CD4-positive, alpha-beta T cell treated with Interleukin-15 for 4 hours (primary cell): Measurements from ENCODE around the gene RPRD1A.
"Not testable (repeated sequence)": the region's sequence is repeated elsewhere in the genome, so short reads cannot be mapped to it uniquely, and the experiment has no call there.

Experiments
- DNase-seq: peaks from one replicate; pipeline ENCODE4 v3.0.0-alpha.2; 2020; ENCODE audit warnings: low spot score

Gene RPRD1A, protein sequence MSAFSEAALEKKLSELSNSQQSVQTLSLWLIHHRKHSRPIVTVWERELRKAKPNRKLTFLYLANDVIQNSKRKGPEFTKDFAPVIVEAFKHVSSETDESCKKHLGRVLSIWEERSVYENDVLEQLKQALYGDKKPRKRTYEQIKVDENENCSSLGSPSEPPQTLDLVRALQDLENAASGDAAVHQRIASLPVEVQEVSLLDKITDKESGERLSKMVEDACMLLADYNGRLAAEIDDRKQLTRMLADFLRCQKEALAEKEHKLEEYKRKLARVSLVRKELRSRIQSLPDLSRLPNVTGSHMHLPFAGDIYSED

DNA sequence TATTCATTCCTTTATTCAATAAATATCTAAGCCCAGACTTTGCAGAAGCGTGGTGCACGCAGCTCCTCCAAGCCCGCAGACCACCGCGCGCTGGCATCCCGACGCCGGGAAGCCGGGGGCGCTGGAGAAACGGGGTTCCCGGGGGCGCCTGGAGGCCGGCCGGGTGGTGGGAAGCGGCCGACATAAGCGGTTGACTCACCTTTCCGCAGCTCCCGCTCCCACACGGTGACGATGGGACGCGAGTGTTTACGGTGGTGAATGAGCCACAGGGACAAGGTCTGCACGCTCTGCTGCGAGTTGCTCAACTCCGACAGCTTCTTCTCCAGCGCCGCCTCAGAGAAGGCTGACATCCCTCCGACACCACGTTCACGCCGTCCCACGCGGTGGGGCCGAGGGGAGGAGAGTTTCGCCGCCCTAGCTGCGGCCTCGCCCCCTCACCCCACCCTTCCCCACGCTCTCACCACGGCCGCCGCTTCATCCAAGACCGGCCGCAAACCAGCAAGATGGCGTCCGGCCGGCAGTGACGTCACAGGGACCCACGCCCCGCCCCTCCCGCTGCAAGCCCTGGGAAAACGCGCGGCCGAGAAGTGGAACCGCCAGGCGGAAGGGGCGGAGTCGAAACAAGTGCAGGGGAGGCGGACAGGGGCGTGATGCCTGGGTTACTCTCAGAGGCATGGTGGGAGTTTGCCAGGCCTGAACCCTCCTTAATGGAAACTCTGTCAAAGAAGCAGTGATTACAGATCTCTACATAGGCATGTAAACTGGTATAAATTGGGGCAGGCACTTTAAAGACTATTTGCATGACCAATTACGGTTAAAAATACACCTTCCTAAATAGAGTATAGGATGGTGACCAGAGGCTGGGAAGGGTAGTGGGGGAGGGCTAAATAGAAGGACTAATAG is at the start of gene RPRD1A:
TSS of gene RPRD1A (minus strand) at position 505 of the 903 bp plus-strand sequence. CDS start at position 350, 155 bp downstream.
- DNase-seq: peak; percentile 95

DNA sequence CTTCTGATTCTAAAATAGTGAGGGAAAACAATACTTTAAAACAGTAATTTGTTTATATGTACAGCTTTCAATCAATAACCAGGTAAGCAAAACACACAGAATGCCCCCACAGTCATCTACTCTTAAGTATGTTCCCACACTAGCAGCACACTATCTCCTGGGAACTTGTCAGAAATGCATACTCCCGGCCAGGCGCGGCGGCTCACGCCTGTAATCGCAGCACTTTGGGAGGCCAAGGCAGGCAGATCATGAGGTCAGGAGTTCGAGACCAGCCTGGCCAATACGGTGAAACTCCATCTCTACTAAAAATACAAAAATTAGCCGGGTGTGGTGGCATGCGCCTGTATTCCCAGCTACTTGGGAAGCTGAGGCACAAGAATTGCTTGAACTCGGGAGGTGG is 49.4 kb upstream of the RPRD1A start:
- DNase-seq: not testable (repeated sequence)

DNA sequence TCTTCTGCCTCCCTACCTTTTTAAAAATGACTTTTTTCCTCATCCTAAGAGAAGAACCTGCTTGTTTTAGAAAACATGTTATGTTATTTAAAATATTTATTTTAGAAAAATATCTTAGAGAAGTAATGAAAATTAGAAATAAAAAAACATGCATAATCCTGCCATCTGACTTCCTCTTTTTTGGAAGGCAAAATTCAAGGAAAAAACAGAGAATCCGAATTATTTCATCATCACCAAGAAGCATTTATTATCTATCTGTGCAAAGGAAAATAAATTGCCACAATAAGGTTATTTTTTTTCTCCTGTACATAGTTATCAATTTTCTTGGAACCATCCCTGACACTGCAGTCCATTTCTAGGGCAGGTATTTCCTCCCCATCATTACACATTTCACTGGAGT is 47.4 kb upstream of the RPRD1A start:
- no peak for DNase-seq

DNA sequence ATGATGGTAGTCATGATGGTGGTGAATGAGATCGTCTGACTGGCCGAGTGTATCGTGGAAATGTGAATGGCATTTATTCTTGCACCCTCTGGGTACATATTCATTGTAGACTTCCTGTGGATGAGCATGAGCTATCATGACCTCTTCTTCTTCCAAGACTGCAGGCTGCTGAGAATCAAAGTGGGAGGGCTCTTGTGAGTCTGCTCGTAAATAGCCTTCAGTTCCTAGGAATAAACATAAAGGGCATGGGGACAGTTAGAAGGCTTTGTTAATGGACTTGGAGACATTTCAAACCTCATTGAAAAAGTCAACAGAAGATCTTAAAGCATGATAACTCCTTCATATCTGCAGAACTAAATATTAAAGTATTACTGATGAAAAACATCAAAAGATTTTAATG is 46.9 kb upstream of the RPRD1A start:
- no peak for DNase-seq

DNA sequence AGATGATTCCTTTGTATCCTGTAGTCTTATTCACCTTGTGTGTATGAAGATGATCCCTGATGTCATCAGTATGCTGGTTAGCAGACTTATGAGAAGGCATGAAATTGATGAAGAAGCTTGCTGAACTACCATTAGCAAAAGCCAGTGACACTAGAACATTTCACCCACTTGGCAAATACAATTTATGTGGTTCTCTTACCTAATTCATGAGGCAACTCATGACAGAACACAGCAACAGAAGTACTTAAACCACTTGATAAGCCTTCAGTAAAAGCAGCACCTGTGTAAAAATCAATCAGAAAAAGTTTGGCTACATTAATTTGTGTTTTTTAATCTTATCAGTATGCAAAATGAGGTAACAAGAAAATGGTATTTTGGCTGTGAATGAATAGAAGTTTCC is 44.9 kb upstream of the RPRD1A start:
- DNase-seq: no peak

DNA sequence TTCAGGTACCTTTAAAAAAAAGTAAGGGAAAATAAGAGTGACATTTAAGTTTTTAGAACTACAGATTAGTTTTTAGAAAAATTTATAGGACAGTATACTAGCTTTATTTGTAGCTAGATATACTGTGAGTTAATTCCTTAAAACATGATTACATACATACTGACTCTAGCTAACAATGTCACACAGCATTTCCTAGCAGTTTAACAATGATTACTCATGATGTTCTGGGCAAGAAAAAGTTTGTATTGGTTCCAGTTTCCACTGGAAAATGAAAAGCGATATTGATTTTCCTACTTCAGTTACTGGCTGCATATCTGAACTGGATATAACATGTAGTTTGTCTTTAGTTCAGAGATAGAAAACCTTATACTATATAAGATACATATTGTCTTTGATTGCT is 42.4 kb upstream of the RPRD1A start:
- DNase-seq: no peak

DNA sequence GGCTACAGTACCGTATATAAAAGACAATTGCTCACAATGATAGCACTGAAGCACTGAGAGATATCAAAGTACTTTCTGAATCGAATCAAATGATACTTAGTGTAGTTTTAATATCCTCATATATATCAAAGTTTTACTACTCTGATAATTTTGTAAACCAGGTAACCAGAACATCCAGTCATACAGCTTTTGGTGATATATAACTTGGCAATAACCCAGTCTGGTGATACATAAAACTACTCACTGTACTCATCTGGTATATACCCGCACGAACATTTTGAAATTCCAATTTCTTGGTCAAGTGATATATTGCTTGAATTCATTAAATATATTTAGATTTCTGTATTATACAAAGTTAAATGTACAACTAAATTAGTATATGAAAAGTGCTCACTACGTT is 41.2 kb upstream of the RPRD1A start:
- no peak for DNase-seq

DNA sequence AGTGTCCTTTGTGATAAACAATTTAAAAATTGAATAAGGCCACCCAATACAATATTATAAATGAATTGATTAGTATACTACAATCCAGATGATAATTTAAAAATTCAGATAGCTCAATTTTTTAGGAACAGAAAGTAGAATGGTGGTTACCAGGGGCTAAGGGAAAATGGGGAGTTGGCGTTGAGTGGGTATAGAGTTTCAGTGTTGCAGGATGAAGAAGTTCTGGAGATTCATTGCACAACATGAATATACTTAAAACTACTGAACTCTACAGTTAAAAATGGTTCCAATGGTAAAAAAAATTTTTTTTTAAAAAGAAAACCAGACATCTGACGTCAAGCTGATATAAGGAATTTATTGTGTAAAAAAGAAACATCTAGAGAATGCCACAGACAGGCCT is 40.8 kb upstream of the RPRD1A start:
- no peak for DNase-seq

DNA sequence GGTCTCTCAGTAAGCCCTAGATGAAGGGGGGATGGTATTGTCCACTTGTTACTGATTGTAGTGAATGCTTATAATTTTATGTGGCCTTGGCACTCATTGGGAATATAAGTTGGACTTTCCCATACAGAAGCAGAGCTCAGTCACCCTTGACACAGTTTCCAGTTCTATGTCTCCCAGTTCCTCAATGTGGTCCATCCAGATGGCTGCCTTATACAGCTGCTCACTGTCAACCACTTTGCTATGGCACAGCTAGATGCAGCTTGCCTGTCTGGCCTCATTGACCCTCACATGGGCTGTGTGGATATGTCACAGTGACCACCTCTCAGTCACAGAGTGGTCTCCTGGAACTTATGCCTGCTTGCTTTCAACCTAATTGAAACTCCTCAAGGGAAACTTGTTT is 40.1 kb upstream of the RPRD1A start:
- no peak for DNase-seq

DNA sequence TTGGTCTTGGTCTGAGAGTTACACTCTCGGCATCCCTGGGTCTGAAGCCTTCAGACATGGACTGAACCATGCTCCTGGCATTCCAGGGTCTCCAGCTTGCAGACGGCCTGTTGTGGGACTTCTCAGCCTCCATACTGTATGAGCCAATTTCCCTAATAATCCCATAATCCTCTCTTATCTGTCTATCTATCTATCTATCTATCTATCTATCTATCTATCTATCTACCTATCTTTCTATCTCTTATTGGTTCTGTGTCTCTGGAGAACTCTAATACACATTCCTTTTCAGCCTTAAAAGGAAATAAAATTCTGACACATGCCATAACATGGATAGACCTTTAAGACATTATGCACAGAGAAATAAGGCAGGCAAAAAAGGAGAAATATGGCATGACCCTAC is 37.4 kb upstream of the RPRD1A start:
- no peak for DNase-seq

DNA sequence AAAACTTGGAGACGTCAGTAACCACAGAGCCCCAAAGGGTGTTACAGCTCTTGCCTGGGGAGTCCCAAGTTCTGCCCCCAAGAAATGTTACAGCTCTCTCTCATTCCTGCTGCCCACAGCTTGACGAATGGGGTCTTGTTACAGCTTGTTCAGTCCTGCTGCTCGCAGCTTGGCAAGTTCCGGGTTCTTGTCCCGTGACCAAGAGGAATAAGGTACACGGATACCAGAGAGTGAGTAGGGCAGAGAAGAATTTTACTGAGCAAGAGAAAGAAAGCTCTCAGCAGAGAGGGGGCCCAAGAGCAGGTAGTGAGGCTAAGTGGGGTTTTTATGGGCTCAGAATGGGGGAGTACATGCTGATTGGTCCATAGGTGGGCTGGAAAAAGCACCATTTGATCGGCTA is 34.6 kb upstream of the RPRD1A start:
- no peak for DNase-seq

DNA sequence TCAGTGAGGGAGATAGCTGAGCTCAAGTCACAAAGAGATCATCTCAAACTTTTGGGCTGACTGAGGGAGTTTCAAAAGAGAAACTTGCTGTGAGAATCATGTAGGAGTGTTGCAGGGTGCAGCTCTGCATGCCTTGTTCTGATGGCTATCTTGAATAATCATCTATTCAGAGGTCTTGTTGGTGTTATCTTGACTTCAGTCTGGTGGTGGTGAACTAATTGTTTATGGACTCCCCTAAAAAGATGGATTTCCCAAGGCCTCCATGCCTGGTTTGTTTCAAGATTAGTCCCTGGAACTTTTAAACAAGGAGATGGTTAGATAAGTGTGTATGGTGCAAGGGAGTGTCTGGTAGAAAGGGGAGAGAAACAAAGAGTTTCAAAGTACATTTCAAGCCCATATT is 32.0 kb upstream of the RPRD1A start:
- no peak for DNase-seq

DNA sequence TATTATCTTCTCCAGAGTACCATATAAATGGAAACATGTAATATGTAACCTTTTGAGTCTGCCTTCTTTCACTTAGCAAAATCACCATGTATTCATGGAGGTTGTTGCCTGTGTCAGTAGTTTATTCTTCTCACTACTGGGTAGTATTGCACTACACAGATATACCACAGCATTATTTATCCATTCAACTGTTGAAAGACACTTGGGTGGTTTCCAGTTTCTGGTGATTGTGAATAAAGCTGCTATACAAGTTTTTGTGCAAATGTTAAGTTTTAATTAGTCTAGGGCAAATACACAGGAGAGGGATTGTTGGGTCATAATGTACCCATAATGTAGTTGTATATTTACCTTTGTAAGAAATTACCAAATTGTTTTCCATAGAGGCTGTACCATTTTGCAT is 29.6 kb upstream of the RPRD1A start:
- no peak for DNase-seq

DNA sequence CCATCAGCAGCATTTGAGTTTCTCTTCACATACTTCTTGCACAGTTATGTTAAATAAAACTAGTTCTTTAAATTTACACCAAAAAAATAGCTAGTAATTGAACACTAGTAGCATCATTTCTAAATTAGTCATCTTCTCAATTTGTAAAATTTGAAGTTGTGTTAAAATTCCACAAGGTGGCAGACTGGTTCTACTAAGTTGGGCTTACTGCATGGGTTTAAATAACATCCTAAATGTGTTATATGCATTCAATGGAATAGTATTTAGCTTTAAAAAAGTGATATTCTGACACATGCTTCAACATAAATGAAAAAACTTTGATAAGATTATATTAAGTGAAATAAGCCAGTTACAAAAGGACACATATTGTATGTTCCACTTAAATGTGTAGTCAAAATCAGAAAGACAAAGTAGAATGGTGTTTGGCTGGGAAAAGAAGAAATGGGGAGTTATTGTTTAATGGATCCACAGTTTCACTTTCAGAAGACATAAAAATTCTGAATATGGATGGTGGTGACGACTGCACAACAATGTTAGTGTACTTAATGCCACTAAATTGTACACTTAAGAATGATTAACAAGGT is 28.7 kb upstream of the RPRD1A start:
- DNase-seq: peak; percentile 48

DNA sequence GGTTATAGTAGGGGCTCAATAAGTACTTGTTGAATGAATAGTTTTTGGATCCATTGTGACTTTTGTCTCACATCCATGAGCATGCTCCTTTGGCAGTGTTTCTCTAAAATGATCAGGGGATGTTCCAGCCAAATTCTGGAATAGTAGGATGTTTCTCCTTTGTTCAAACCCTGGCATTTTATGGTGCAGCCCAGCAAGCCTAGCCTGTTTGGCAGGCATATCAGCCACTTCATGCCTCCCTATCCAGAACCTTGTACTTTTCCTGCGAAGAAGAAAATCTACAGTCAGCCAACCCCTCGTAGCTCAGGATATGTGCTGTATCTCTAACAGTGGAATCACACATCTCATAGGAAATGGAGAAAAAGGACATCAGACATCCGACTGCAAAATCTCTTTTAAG is 27.1 kb upstream of the RPRD1A start:
- no peak for DNase-seq

DNA sequence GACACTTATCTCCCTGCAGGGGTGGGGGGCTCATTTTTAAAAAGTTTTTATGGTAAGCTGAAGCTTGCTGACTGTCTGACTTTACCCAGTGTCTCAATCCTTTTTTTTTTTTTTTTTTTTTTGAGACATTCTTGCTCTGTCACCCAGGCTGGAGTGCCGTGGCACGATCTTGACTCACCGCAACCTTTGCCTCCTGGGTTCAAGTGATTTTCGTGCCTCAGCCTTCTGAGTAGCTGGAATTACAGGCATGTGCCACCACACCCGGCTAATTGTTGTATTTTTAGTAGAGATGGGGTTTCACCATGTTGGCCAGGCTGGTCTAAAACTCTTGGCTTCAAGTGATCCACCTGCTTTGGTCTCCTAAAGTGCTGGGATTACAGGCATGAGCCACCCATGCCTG is 24.8 kb upstream of the RPRD1A start:
- not testable (repeated sequence) for DNase-seq

DNA sequence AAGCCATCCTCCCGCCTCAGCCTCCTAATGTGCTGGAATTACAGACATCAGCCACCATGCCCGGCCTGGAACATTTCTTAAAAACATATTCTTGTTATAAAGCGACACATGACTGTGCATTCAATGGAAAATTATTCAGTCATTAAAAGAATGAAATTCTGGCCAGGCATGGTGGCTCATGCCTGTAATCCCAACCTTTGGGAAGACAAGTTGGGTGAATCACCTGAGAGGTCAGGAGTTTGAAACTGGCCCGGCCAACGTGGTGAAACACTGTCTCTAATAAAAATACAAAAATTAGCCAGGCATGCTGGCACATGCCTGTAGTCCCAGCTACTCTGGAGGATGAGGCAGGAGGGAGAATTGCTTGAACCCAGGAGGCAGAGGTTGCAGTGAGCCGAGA is 21.6 kb upstream of the RPRD1A start:
- no peak for DNase-seq

DNA sequence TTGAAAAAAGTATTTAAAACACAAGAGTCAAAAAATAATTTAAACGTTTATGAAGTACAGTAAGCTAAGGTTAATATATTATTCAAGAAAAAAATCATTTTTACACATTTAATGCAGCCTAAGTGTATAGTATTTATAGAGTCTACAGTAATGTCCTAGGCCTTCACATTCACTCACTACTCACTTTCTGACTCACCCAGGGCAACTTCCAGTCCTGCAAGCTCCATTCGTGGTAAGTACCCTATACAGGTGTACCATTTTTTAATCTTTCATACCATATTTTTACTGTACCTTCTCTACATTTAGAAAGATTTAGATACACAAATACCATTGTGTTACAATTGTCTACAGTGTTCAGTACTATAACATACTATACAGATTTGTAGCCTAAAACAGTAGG is 20.9 kb upstream of the RPRD1A start:
- DNase-seq: no peak

DNA sequence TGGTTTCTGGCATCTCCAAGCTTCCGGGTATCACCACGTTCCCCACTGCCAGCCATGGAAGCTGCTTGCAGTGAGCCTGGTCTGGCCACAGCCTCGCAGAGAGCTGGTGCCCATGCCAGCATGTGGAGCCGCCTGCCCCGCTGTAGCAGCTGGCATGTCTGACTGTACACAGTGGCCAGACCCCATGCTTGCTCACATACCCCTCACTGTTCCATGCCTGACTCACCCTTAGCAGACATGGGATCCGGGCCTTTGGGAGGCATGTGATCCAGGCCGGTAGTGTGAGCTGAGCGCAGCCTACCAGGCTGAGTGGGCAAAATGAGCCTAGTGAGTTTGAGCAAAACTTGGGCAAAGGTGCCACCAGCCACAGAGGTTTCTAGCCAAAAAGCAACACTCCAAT is 18.8 kb upstream of the RPRD1A start:
- no peak for DNase-seq

DNA sequence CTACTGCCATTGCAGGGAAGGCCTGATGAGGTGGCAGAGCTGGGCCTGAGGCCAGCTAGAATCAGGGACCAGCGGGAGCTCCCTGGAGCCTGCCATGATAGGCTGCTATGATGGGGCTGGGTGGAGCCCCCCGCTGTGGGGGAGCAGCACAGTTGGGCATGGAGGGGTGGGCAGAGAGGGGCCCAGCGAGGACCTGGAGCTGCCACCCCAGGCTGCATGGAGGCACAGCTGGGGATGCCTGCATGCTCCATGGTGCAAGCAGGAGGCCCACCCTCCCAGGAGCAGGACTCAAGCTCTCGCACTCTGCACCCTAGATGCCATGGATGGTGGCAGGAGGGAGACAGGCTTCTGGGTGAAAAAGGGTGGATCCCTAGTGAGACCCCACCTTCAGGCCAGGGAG is 17.8 kb upstream of the RPRD1A start:
- no peak for DNase-seq

DNA sequence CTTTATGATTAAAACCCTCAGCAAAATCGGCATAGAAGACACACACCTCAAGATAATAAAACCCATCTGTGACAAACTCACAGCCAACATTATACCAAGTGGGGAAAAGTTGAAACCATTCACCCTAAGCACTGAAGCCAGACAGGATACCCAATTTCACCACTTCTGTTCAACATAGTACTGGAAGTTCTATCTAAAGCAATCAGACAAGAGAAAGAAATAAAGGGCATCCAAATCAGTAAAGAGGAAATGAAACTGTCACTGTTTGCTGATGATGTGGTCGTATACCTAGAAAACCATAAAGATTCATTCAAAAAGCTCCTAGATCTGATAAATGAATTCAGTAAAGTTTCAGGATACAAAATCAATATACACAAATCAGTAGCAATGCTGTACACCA is 16.4 kb upstream of the RPRD1A start:
- DNase-seq: no peak

DNA sequence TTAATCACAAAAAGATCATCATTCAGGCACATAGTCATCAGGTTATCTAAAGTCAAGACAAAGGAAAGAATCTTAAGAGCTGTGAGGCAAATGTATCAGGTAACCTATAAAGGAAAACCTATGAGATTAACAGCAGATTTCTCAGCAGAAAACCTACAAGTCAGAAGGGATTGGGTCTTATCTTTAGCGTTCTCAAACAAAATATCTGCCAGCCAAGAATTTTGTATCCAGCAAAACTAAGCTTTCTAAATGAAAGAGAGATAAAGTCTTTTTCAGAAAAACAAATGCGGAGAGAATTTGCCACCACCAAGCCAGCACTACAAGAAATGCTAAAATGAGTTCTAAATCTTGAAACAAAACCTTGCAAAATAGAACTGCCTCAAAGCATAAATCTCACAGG is 13.8 kb upstream of the RPRD1A start:
- not testable (repeated sequence) for DNase-seq
